ENCODE data around the gene UMODL1.

The UMODL1 gene

DNA sequence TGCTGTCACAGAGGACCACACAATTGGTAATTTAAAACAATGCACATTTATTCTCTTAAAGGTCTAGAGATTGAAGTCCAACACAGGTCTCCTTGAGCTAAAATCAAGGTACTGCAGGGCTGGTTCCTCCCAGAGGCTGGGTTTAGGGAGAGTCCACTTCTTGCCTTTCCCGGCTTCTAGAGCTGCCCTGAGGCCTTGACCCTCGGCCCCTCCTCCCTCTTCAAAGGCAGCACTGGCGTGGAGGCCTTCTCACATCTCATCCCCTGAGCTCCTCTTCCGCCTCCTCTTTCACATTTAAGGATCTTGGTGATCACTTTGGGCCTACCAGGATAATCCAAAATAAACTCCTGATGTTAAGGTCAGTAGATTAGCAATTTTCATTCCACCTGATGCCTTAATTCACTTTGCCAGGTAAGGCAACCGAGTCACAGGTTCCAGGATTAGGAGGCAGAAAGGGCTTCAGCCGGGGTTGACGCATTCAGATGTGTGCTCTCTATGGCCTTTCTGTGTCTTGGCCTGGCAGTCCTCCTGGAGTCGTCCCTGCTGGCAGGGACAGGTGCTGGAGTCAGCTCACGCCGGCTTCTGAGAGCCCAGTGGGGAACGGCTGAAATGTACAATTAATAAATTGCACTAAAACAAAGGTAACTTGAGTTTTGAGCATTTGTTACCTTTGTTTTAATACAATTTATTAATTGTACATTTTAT, 86.6 kb downstream of the UMODL1 start:
- Histone ChIP-seq H3K4me1 (ENCODE audit: control insufficient read depth, insufficient read depth, low read length) (no peaks in the 10 kb centered on the region), H3K4me3 (ENCODE audit: low read depth, low read length) (no peak overlapping the region), H3K27ac (ENCODE audit: low read depth, low read length) (no peak overlapping the region), H3K9me3 (ENCODE audit: control insufficient read depth, insufficient read depth, low read length) (no peaks in the 10 kb centered on the region), H3K27me3 (ENCODE audit: control insufficient read depth, insufficient read depth, low read length) (no peaks in the 10 kb centered on the region), H3K36me3 (ENCODE audit: control insufficient read depth, insufficient read depth, low read length) (no peaks in the 10 kb centered on the region), H3K9ac (ENCODE audit: low read depth, low read length) (no peak overlapping the region)

GRCh38 chr21:42158846-42159245, 87.7 kb downstream of the UMODL1 start:
- Histone ChIP-seq H3K27ac (ENCODE audit: low read depth, low read length) (no peak overlapping the region), H3K9ac (ENCODE audit: low read depth, low read length) (no peak overlapping the region), H3K4me1 (ENCODE audit: control insufficient read depth, insufficient read depth, low read length) (no peaks in the 10 kb centered on the region), H3K4me3 (ENCODE audit: low read depth, low read length) (no peak overlapping the region), H3K9me3 (ENCODE audit: control insufficient read depth, insufficient read depth, low read length) (no peaks in the 10 kb centered on the region), H3K27me3 (ENCODE audit: control insufficient read depth, insufficient read depth, low read length) (no peaks in the 10 kb centered on the region), H3K36me3 (ENCODE audit: control insufficient read depth, insufficient read depth, low read length) (no peaks in the 10 kb centered on the region)

DNA sequence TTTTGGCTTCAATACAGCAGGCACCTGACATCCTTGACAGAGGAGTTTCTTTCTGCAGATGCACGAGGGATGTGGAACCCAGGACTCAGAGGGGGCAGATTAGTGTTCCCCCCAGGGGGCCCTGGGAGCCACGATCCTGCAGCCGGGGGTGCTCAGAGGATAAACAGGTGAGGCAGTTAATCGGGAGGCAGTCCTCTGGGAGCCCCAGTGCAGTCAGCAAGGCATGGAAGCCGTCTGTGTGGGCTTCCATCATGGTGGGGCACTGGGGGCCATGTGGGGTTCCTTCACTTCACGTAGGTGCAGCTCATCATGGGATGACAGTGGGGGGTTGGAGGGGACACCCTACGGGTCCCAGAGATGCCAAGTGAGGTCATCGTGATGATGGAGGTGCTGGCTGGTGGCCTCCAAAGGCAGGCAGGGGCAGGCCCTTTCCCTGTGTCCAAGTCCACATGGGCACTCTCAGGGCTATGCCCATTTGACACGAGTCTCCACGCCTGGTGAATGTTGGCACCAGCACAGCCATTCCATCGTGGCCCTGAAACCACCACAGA, 88.5 kb downstream of the UMODL1 start:
- H3K36me3 ChIP-seq (ENCODE audit: control insufficient read depth, insufficient read depth, low read length) = no peaks in the 10 kb centered on the region
- no peaks in the 10 kb centered on the region for H3K9me3 ChIP-seq (ENCODE audit: control insufficient read depth, insufficient read depth, low read length)
- H3K4me3 ChIP-seq (ENCODE audit: low read depth, low read length) = no peak overlapping the region
- H3K4me1 ChIP-seq (ENCODE audit: control insufficient read depth, insufficient read depth, low read length) = no peaks in the 10 kb centered on the region
- no peaks in the 10 kb centered on the region for H3K27me3 ChIP-seq (ENCODE audit: control insufficient read depth, insufficient read depth, low read length)
- H3K9ac ChIP-seq (ENCODE audit: low read depth, low read length) = no peak overlapping the region
- H3K27ac ChIP-seq (ENCODE audit: low read depth, low read length) = no peak overlapping the region

DNA sequence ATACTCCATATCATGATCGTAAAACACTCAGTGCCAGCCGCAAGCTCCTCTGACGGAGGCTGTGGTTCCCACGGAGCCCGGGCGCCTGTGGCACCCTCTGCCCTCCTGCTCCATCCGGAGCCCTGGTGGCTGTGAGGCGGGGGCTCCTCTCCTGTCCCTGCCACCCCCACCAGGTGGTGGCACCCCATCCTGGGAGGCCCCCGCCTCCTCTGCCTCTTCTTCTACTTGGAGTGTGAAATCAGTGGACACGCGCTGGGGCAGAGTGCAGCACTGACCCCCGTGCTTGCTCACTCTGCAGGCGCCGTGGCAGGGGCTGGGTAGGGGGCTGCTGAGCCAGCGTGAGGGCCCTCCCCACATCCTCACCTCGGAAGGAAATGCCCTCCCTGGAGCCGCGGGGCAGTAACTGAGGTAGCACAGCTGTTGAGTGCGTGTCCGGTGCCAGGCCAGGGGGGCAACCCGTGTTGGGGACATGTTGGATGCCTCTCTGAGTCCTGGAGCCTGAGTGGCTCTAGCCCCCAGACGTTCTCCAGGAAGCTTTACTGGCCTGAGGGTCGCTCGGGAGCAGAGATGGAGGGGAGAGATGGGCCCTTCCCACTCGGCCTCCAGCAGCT, 89.1 kb downstream of the UMODL1 start:
- no peaks in the 10 kb centered on the region for H3K4me1 ChIP-seq (ENCODE audit: control insufficient read depth, insufficient read depth, low read length)
- H3K27me3 ChIP-seq (ENCODE audit: control insufficient read depth, insufficient read depth, low read length) = no peaks in the 10 kb centered on the region
- no peaks in the 10 kb centered on the region for H3K36me3 ChIP-seq (ENCODE audit: control insufficient read depth, insufficient read depth, low read length)
- no peak overlapping the region for H3K9ac ChIP-seq (ENCODE audit: low read depth, low read length)
- H3K27ac ChIP-seq (ENCODE audit: low read depth, low read length) = no peak overlapping the region
- H3K4me3 ChIP-seq (ENCODE audit: low read depth, low read length) = no peak overlapping the region
- no peaks in the 10 kb centered on the region for H3K9me3 ChIP-seq (ENCODE audit: control insufficient read depth, insufficient read depth, low read length)

- Histone ChIP-seq H3K9ac (ENCODE audit: low read depth, low read length) (no peak overlapping the region), H3K27me3 (ENCODE audit: control insufficient read depth, insufficient read depth, low read length) (no peaks in the 10 kb centered on the region), H3K27ac (ENCODE audit: low read depth, low read length) (no peak overlapping the region), H3K4me3 (ENCODE audit: low read depth, low read length) (no peak overlapping the region), H3K4me1 (ENCODE audit: control insufficient read depth, insufficient read depth, low read length) (no peaks in the 10 kb centered on the region), H3K9me3 (ENCODE audit: control insufficient read depth, insufficient read depth, low read length) (no peaks in the 10 kb centered on the region), H3K36me3 (ENCODE audit: control insufficient read depth, insufficient read depth, low read length) (no peaks in the 10 kb centered on the region)
Observed at GRCh38 chr21:42160765-42161164, 89.6 kb downstream of the UMODL1 start.

DNA sequence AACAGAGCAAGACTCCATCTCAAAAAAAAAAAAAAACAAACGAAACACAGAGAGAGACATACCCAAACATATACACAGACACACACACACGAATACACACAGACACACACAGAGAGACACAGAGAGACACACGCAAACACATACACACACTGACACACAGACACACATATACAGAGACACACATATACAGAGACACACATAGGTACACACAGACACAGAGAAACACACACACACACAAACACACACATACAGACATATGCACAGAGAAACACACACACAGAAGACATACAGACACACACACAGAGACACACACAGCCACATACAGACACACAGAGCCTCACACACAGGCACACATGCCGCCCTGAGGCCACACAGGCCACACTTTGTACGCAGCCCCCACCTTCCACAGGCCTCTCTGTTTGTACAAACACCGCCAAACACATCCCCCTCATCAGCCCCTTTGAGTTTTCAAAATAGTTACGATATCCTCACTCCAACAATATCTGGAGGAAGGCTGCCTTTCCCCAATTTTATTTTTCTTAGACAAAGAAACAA, 90.4 kb downstream of the UMODL1 start:
- Histone ChIP-seq H3K9me3 (ENCODE audit: control insufficient read depth, insufficient read depth, low read length) (no peaks in the 10 kb centered on the region), H3K9ac (ENCODE audit: low read depth, low read length) (no peak overlapping the region), H3K4me1 (ENCODE audit: control insufficient read depth, insufficient read depth, low read length) (no peaks in the 10 kb centered on the region), H3K4me3 (ENCODE audit: low read depth, low read length) (no peak overlapping the region), H3K36me3 (ENCODE audit: control insufficient read depth, insufficient read depth, low read length) (no peaks in the 10 kb centered on the region), H3K27me3 (ENCODE audit: control insufficient read depth, insufficient read depth, low read length) (no peaks in the 10 kb centered on the region), H3K27ac (ENCODE audit: low read depth, low read length) (no peak overlapping the region)

DNA sequence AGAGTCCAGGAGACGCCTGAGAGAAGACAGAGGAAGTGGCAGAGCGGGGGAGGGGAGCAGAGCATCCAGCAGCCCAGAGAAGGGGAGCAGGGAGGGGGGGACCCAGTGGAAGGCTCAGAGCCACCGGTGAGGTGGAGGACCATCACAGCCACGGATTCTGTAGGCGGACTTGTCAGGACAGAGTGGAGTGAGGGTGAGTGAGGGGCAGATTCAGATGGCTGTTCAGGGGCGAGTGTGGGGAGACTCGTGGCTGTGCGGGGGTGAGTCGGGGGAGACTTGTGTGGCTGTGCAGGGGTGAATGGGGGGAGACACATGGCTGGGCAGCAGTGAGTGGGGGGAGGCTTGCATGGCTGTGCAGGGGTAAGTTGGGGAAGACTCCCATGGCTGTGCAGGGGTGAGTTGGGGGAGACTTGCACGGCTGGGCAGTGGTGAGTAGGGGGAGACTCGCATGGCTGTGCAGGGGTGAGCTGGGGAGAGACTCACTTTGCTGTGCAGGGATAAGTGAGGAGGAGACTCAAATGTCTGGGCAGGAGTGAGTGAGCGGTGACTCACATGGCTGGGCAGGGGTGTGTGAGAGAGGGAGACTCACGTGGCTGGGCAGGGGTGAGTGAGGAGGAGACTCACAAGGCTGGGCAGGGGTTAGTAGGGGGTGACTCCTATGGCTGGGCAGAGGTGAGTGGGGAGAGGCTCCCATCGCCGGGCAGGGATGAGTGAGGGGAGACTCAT, 91.0 kb downstream of the UMODL1 start:
- Histone ChIP-seq H3K36me3 (ENCODE audit: control insufficient read depth, insufficient read depth, low read length) (no peaks in the 10 kb centered on the region), H3K4me1 (ENCODE audit: control insufficient read depth, insufficient read depth, low read length) (no peaks in the 10 kb centered on the region), H3K4me3 (ENCODE audit: low read depth, low read length) (no peak overlapping the region), H3K27me3 (ENCODE audit: control insufficient read depth, insufficient read depth, low read length) (no peaks in the 10 kb centered on the region), H3K27ac (ENCODE audit: low read depth, low read length) (no peak overlapping the region), H3K9me3 (ENCODE audit: control insufficient read depth, insufficient read depth, low read length) (no peaks in the 10 kb centered on the region), H3K9ac (ENCODE audit: low read depth, low read length) (no peak overlapping the region)

- no peaks in the 10 kb centered on the region for H3K9me3 ChIP-seq (ENCODE audit: control insufficient read depth, insufficient read depth, low read length)
- H3K27ac ChIP-seq (ENCODE audit: low read depth, low read length) = no peak overlapping the region
- no peak overlapping the region for H3K4me3 ChIP-seq (ENCODE audit: low read depth, low read length)
- no peaks in the 10 kb centered on the region for H3K36me3 ChIP-seq (ENCODE audit: control insufficient read depth, insufficient read depth, low read length)
- H3K9ac ChIP-seq (ENCODE audit: low read depth, low read length) = no peak overlapping the region
- H3K4me1 ChIP-seq (ENCODE audit: control insufficient read depth, insufficient read depth, low read length) = no peaks in the 10 kb centered on the region
- no peaks in the 10 kb centered on the region for H3K27me3 ChIP-seq (ENCODE audit: control insufficient read depth, insufficient read depth, low read length)
Observed at GRCh38 chr21:42162831-42163510, 91.9 kb downstream of the UMODL1 start.

- no peaks in the 10 kb centered on the region for H3K4me1 ChIP-seq (ENCODE audit: control insufficient read depth, insufficient read depth, low read length)
- H3K27ac ChIP-seq (ENCODE audit: low read depth, low read length) = no peak overlapping the region
- H3K4me3 ChIP-seq (ENCODE audit: low read depth, low read length) = no peak overlapping the region
- no peaks in the 10 kb centered on the region for H3K36me3 ChIP-seq (ENCODE audit: control insufficient read depth, insufficient read depth, low read length)
- no peaks in the 10 kb centered on the region for H3K27me3 ChIP-seq (ENCODE audit: control insufficient read depth, insufficient read depth, low read length)
- H3K9me3 ChIP-seq (ENCODE audit: control insufficient read depth, insufficient read depth, low read length) = no peaks in the 10 kb centered on the region
- H3K9ac ChIP-seq (ENCODE audit: low read depth, low read length) = no peak overlapping the region
Observed at GRCh38 chr21:42163511-42163863, 92.4 kb downstream of the UMODL1 start.

- H3K4me1 ChIP-seq (ENCODE audit: control insufficient read depth, insufficient read depth, low read length) = no peaks in the 10 kb centered on the region
- no peak overlapping the region for H3K9ac ChIP-seq (ENCODE audit: low read depth, low read length)
- H3K4me3 ChIP-seq (ENCODE audit: low read depth, low read length) = no peak overlapping the region
- no peak overlapping the region for H3K27ac ChIP-seq (ENCODE audit: low read depth, low read length)
- no peaks in the 10 kb centered on the region for H3K36me3 ChIP-seq (ENCODE audit: control insufficient read depth, insufficient read depth, low read length)
- no peaks in the 10 kb centered on the region for H3K27me3 ChIP-seq (ENCODE audit: control insufficient read depth, insufficient read depth, low read length)
- H3K9me3 ChIP-seq (ENCODE audit: control insufficient read depth, insufficient read depth, low read length) = no peaks in the 10 kb centered on the region
Observed at GRCh38 chr21:42164064-42164789, 93.1 kb downstream of the UMODL1 start.

All from HUES48 (cell line).